GM23248 (cell line): ENCODE measurements around the gene ARHGAP33. TPM values are rescaled to one million over a fixed set of nuclear protein-coding genes. Genes with fewer than 3 reads are reported as not detected.

Source experiments
- DNase-seq: peaks from one replicate; pipeline ENCODE4 v3.0.0-alpha.2; 2015
- H2AFZ ChIP-seq: fragments of 200-600 bp; sonication (generic); 2 replicates; pipeline ENCODE4 v1.6.1; 2016; ENCODE audit warnings: antibody characterized with exemption
- H3F3A ChIP-seq: fragments of 200-600 bp; sonication (generic); 2 replicates; pipeline ENCODE4 v1.6.1; 2016; ENCODE audit warnings: mild to moderate bottlenecking, antibody characterized with exemption, mixed run types; ENCODE audit not compliant: insufficient read depth
- H3K27ac ChIP-seq: fragments of 200-600 bp; sonication (generic); 2 replicates; pipeline ENCODE4 v1.5.1; 2016; ENCODE audit warnings: mild to moderate bottlenecking
- H3K27me3 ChIP-seq: fragments of 200-600 bp; sonication (generic); replicated peaks from 2 replicates; pipeline ENCODE4 v1.6.1; 2016; ENCODE audit warnings: mild to moderate bottlenecking; ENCODE audit not compliant: insufficient read depth
- H3K36me3 ChIP-seq: fragments of 200-600 bp; sonication (generic); 2 replicates; pipeline ENCODE4 v1.6.1; 2016; ENCODE audit warnings: low read depth, mild to moderate bottlenecking
- H3K4me1 ChIP-seq: fragments of 200-600 bp; sonication (generic); 2 replicates; pipeline ENCODE4 v1.6.1; 2016; ENCODE audit warnings: mild to moderate bottlenecking; ENCODE audit not compliant: insufficient read depth
- H3K4me2 ChIP-seq: fragments of 200-600 bp; sonication (generic); one replicate; pipeline ENCODE4 v1.6.1; 2016; ENCODE audit warnings: mild to moderate bottlenecking; ENCODE audit not compliant: unreplicated experiment
- H3K4me3 ChIP-seq: fragments of 200-600 bp; sonication (generic); 2 replicates; pipeline ENCODE4 v1.5.1; 2016; ENCODE audit warnings: mild to moderate bottlenecking
- H3K79me2 ChIP-seq: fragments of 200-600 bp; sonication (generic); 2 replicates; pipeline ENCODE4 v1.6.1; 2016; ENCODE audit warnings: mild to moderate bottlenecking; ENCODE audit not compliant: insufficient read depth
- H3K9ac ChIP-seq: fragments of 200-600 bp; sonication (generic); 2 replicates; pipeline ENCODE4 v1.6.1; 2016; ENCODE audit warnings: mild to moderate bottlenecking
- H3K9me2 ChIP-seq: fragments of 200-600 bp; sonication (generic); 2 replicates; pipeline ENCODE4 v1.6.1; 2016; ENCODE audit warnings: mixed run types, mild to moderate bottlenecking, moderate library complexity; ENCODE audit not compliant: insufficient read depth
- H3K9me3 ChIP-seq: fragments of 200-600 bp; sonication (generic); one replicate; pipeline ENCODE4 v1.6.1; 2017; ENCODE audit warnings: low read depth
- H4K20me1 ChIP-seq: fragments of 200-600 bp; sonication (generic); 2 replicates; pipeline ENCODE4 v1.6.0; 2016; ENCODE audit not compliant: insufficient read depth
- EZH2 ChIP-seq: fragments of 200-600 bp; sonication (generic); IDR thresholded peaks from 2 replicates; pipeline ENCODE4 v1.6.1; 2018; ENCODE audit warnings: antibody characterized with exemption, mild to moderate bottlenecking; ENCODE audit not compliant: insufficient read depth, poor library complexity, severe bottlenecking
- EZH2phosphoT487 ChIP-seq: fragments of 200-600 bp; sonication (generic); IDR thresholded peaks from 2 replicates; pipeline ENCODE4 v1.6.1; 2018; ENCODE audit warnings: antibody characterized with exemption, moderate library complexity, mild to moderate bottlenecking, low read depth; ENCODE audit not compliant: insufficient read depth
- WGBS, 2 experiments: methylation state at CpG; one replicate each; pipeline ENCODE4 v1.1.6; 2015 to 2017; ENCODE audit warnings: low lambda C conversion rate in 2 of 2, low coverage in 1 of 2; ENCODE audit errors: missing lambda C conversion rate in 2 of 2; 5-methylcytosine and 5-hydroxymethylcytosine counted together
- in situ Hi-C: fragments of 300-500 bp; cut with MboI; formaldehyde crosslinking; loops from 2 replicates; pipeline ENCODE4 v1.15.0; 2020
- polyA plus RNA-seq: library from polyadenylated mRNA; unstranded; fragments of >200 nt; fragmentation: Nextera tagmentation; extraction: Ambion mirVana; gene quantifications from 2 replicates; pipeline ENCODE4 v1.2.1, GENCODE V29; 2016
- total RNA-seq: library from RNA; depleted of rRNA; stranded (reverse); fragments of >200 nt; shearing (Covaris generic); gene quantifications from 2 replicates; pipeline ENCODE4 v1.2.3, GENCODE V29; 2014; rRNA removed

Gene ARHGAP33, protein sequence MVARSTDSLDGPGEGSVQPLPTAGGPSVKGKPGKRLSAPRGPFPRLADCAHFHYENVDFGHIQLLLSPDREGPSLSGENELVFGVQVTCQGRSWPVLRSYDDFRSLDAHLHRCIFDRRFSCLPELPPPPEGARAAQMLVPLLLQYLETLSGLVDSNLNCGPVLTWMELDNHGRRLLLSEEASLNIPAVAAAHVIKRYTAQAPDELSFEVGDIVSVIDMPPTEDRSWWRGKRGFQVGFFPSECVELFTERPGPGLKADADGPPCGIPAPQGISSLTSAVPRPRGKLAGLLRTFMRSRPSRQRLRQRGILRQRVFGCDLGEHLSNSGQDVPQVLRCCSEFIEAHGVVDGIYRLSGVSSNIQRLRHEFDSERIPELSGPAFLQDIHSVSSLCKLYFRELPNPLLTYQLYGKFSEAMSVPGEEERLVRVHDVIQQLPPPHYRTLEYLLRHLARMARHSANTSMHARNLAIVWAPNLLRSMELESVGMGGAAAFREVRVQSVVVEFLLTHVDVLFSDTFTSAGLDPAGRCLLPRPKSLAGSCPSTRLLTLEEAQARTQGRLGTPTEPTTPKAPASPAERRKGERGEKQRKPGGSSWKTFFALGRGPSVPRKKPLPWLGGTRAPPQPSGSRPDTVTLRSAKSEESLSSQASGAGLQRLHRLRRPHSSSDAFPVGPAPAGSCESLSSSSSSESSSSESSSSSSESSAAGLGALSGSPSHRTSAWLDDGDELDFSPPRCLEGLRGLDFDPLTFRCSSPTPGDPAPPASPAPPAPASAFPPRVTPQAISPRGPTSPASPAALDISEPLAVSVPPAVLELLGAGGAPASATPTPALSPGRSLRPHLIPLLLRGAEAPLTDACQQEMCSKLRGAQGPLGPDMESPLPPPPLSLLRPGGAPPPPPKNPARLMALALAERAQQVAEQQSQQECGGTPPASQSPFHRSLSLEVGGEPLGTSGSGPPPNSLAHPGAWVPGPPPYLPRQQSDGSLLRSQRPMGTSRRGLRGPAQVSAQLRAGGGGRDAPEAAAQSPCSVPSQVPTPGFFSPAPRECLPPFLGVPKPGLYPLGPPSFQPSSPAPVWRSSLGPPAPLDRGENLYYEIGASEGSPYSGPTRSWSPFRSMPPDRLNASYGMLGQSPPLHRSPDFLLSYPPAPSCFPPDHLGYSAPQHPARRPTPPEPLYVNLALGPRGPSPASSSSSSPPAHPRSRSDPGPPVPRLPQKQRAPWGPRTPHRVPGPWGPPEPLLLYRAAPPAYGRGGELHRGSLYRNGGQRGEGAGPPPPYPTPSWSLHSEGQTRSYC
- total RNA-seq = 2.0 and 24.9 TPM in 2 replicates
- 1.1 and 1.9 TPM in 2 replicates for polyA plus RNA-seq

DNA sequence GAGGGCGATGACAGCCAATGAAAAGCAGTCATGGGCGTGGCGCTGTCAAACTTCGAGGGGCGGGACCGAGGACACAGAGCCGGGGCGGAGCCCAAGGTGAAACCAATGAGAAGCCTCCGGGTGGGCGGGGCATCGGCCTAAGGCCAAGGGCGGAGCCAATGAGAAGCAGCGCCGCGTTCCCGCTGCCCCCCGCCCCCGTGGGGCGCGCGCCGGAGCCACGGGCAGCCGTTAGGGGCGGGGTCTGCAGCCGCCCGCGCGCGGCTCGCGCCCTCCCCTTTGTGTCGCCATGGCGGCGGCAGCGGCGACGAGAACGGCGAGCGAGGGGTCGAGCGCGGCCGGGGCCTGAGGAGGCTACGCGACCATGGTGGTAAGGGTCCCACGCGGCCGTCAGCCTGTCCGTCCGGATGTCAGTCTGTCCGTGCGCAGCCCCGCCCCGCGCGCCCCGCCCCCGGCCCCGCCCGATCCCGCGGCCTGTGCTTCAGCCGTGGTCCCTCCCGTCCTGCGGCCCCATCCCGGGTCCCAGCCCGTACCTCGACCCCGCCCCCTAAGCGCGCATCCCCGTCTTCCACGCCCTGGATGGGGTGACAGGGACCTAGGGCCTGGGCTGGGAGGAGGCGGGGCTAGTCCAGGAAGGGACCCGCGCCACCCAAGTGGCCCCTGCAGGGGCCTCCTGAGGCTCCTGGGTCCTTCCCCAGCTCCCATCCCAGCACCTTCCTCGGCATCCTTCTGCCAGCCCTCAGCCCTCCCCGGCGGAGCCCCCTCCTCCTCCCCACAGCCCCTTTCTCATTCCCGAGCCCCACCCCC is at the start of gene ARHGAP33:
Gene ARHGAP33 (plus strand): TSS at position 267 of the 804 bp plus-strand sequence. CDS start 95 bp downstream, at position 362.
- Histone ChIP-seq H2AFZ (peak within 1 kb of the TSS; percentile 75), H3K9me3 (no peaks in the 10 kb centered on the region), H3K79me2 (no peaks in the 10 kb centered on the region), H3K36me3 (no peaks in the 10 kb centered on the region), H4K20me1 (no peaks in the 10 kb centered on the region), H3F3A (peaks cover 12% of the 10 kb centered on the region), H3K27me3 (no peaks in the 10 kb centered on the region), H3K9ac (peak within 1 kb of the TSS; percentile 71), H3K27ac (no peak within 1 kb of the TSS), H3K4me1 (no peaks in the 10 kb centered on the region), H3K4me3 (peak within 1 kb of the TSS; percentile 72), H3K9me2 (no peaks in the 10 kb centered on the region), H3K4me2 (peak within 1 kb of the TSS; percentile 96)
- peak; percentile 100 for DNase-seq
- WGBS, 2 experiments = 1 to 3% methylated on average over 18 to 45 of the region's 82 CpGs
- TF ChIP-seq EZH2 (no peak), EZH2phosphoT487 (no peak)
- in situ Hi-C loops = no loop called here

GRCh38 chr19:35727053-35727955 is 48.1 kb upstream of the ARHGAP33 start:
- H4K20me1 ChIP-seq = no peaks in the 10 kb centered on the region

GRCh38 chr19:35727956-35728706 is 47.2 kb upstream of the ARHGAP33 start:
- Histone ChIP-seq H3K27ac (no peak overlapping the region), H3K4me2 (no peak overlapping the region), H3K27me3 (no peaks in the 10 kb centered on the region), H3F3A (no peaks in the 10 kb centered on the region), H3K4me1 (no peaks in the 10 kb centered on the region), H3K36me3 (peaks cover 36% of the 10 kb centered on the region; the same call in 1 of the 2 replicates), H2AFZ (no peak overlapping the region), H3K9me3 (no peaks in the 10 kb centered on the region), H4K20me1 (no peaks in the 10 kb centered on the region), H3K9me2 (no peaks in the 10 kb centered on the region), H3K9ac (no peak overlapping the region), H3K4me3 (no peak overlapping the region), H3K79me2 (0 out of 2 replicates have a peak, but pooled peaks cover 7% of the 10 kb centered on the region)
- in situ Hi-C loops = no loop called here
- DNase-seq = no peak
- TF ChIP-seq EZH2phosphoT487 = no peak
- no peak for TF ChIP-seq EZH2
- WGBS, 2 experiments = 89 to 94% methylated on average over 18 to 19 of the region's 19 CpGs

More at GRCh38 chr19:35727053-35727955, 48.1 kb upstream of the ARHGAP33 start:
- Histone ChIP-seq H3F3A (no peaks in the 10 kb centered on the region), H3K27me3 (no peaks in the 10 kb centered on the region), H3K9me3 (no peaks in the 10 kb centered on the region), H3K4me2 (no peak overlapping the region), H3K4me3 (no peak overlapping the region), H3K79me2 (peaks cover 13% of the 10 kb centered on the region; the same call in 1 of the 2 replicates), H3K9ac (no peak overlapping the region), H3K4me1 (no peaks in the 10 kb centered on the region), H3K9me2 (no peaks in the 10 kb centered on the region), H2AFZ (no peak overlapping the region), H3K36me3 (peaks cover 36% of the 10 kb centered on the region; the same call in 1 of the 2 replicates), H3K27ac (no peak overlapping the region)
- WGBS, 2 experiments = 92 to 96% methylated on average over 25 of the region's 25 CpGs
- no peak for DNase-seq
- in situ Hi-C loops = no loop called here
- no peak for TF ChIP-seq EZH2
- TF ChIP-seq EZH2phosphoT487 = no peak
